B cell (primary cell): ENCODE results near the gene PTPRM.

Source experiments
- EZH2 ChIP-seq: IDR thresholded peaks from 2 replicates; pipeline ENCODE4 v1.6.1; 2012; ENCODE audit warnings: borderline replicate concordance, low read depth, mild to moderate bottlenecking, moderate library complexity, low read length; ENCODE audit not compliant: insufficient read depth, poor library complexity, severe bottlenecking
- TF ChIP-seq, protein P1 (sequence below): fragments of 200-600 bp; IDR thresholded peaks from one replicate; pipeline ENCODE4 v1.8.0; 2022; ENCODE audit warnings: antibody characterized with exemption, mild to moderate bottlenecking

DNA sequence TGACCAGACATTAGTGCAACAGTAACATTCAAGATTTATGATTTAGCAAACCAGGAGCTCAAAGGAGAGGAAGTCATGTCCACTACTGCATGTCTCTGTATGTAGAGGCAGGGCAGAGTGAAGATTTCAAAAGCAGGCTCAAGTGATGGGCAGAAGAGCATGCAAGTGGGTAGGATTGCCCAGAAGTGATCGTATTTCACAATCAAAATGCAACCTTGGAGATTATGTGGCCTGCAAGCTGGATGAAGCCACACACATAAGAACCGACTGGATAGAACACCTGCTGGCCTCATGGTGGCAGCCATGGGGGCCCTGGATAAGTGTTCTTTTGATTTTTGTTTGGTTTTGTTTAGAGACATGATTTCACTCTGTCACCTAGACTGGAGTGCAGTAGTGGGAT lies 755.4 kb downstream of the PTPRM start:
- TF ChIP-seq, protein P1, sequence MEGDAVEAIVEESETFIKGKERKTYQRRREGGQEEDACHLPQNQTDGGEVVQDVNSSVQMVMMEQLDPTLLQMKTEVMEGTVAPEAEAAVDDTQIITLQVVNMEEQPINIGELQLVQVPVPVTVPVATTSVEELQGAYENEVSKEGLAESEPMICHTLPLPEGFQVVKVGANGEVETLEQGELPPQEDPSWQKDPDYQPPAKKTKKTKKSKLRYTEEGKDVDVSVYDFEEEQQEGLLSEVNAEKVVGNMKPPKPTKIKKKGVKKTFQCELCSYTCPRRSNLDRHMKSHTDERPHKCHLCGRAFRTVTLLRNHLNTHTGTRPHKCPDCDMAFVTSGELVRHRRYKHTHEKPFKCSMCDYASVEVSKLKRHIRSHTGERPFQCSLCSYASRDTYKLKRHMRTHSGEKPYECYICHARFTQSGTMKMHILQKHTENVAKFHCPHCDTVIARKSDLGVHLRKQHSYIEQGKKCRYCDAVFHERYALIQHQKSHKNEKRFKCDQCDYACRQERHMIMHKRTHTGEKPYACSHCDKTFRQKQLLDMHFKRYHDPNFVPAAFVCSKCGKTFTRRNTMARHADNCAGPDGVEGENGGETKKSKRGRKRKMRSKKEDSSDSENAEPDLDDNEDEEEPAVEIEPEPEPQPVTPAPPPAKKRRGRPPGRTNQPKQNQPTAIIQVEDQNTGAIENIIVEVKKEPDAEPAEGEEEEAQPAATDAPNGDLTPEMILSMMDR = no peak
- TF ChIP-seq EZH2 = no peak
